ENCODE data around the gene RNF175.

GRCh38 chr4:153724606-153725005, 35.2 kb downstream of the RNF175 start:
- TF ChIP-seq, protein P1, sequence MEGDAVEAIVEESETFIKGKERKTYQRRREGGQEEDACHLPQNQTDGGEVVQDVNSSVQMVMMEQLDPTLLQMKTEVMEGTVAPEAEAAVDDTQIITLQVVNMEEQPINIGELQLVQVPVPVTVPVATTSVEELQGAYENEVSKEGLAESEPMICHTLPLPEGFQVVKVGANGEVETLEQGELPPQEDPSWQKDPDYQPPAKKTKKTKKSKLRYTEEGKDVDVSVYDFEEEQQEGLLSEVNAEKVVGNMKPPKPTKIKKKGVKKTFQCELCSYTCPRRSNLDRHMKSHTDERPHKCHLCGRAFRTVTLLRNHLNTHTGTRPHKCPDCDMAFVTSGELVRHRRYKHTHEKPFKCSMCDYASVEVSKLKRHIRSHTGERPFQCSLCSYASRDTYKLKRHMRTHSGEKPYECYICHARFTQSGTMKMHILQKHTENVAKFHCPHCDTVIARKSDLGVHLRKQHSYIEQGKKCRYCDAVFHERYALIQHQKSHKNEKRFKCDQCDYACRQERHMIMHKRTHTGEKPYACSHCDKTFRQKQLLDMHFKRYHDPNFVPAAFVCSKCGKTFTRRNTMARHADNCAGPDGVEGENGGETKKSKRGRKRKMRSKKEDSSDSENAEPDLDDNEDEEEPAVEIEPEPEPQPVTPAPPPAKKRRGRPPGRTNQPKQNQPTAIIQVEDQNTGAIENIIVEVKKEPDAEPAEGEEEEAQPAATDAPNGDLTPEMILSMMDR (IDR thresholded peaks at IDR 0.05), result no peak
- TF ChIP-seq POLR2A (IDR thresholded peaks at IDR 0.05) (no peak), POLR2AphosphoS5 (IDR thresholded peaks at IDR 0.05) (no peak)
